IMR-90 (cell line): ENCODE results near the gene FLOT2. TPM values are rescaled to one million over a fixed set of nuclear protein-coding genes. Genes with fewer than 3 reads are reported as not detected.
A peak's percentile ranks its signal among the peaks of the same experiment; 100 is the strongest.

Experiments used
- ATAC-seq: fragments of 200-7000 bp; cut with Tn5 transposase; 2 replicates; pipeline ENCODE4 v1.9.1; 2020; ENCODE audit warnings: low read depth, mild to moderate bottlenecking, moderate library complexity
- BruUV-seq: library from RNA; stranded (reverse); fragments of 400-500 nt; replicated peaks from 2 replicates; lab custom pipeline; 2021; lab: Mats Ljungman, UMichigan
- CTCF ChIA-PET: fragments of 300-600 bp; formaldehyde crosslinking; extraction: SDS; loops from one replicate; lab custom pipeline; 2021; ENCODE audit warnings: antibody characterized with exemption; lab: Yijun Ruan, JAX
- POLR2A ChIA-PET: fragments of 300-600 bp; sonication (Branson Sonifier 250); formaldehyde crosslinking; loops from one replicate; lab custom pipeline; 2022; ENCODE audit warnings: antibody characterized with exemption; ENCODE audit not compliant: unreplicated experiment; lab: Charles Lee
- DNase-seq: peaks from one replicate; pipeline ENCODE4 v3.0.0; 2013
- H2AFZ ChIP-seq: replicated peaks from 2 replicates; pipeline ENCODE3; 2013; ENCODE audit warnings: low read length, mild to moderate bottlenecking; ENCODE audit not compliant: poor library complexity
- H2AK5ac ChIP-seq: 2 replicates; pipeline ENCODE4 v1.6.1; 2013; ENCODE audit warnings: low read depth, low read length, inconsistent platforms
- H2AK9ac ChIP-seq: replicated peaks from 2 replicates; pipeline ENCODE3; 2013; ENCODE audit warnings: mild to moderate bottlenecking, low read depth, low read length, moderate library complexity; ENCODE audit not compliant: poor library complexity
- H2BK120ac ChIP-seq: 2 replicates; pipeline ENCODE4 v1.6.1; 2013; ENCODE audit warnings: low read depth, low read length, inconsistent platforms
- H2BK15ac ChIP-seq: 3 replicates; pipeline ENCODE4 v1.6.1; 2013; ENCODE audit warnings: low read depth, low read length, inconsistent platforms
- H2BK20ac ChIP-seq: 2 replicates; pipeline ENCODE4 v1.6.1; 2013; ENCODE audit warnings: low read depth, mild to moderate bottlenecking, inconsistent platforms, low read length, moderate library complexity
- H2BK5ac ChIP-seq: 2 replicates; pipeline ENCODE4 v1.6.1; 2013; ENCODE audit warnings: mild to moderate bottlenecking, low read depth, low read length, inconsistent platforms; ENCODE audit not compliant: poor library complexity, severe bottlenecking
- H3K14ac ChIP-seq: replicated peaks from 2 replicates; pipeline ENCODE4 v1.6.1; 2013; ENCODE audit warnings: low read depth, low read length, inconsistent platforms
- H3K18ac ChIP-seq: 2 replicates; pipeline ENCODE4 v1.6.1; 2013; ENCODE audit warnings: low read depth, low read length, control low read depth
- H3K23ac ChIP-seq: 2 replicates; pipeline ENCODE4 v1.6.1; 2013; ENCODE audit warnings: low read depth, low read length, inconsistent platforms
- H3K27ac ChIP-seq: 2 replicates; pipeline ENCODE4 v1.5.1; 2013; ENCODE audit warnings: mild to moderate bottlenecking, control low read depth, low read length; ENCODE audit not compliant: insufficient read depth
- H3K27me3 ChIP-seq: 2 replicates; pipeline ENCODE4 v1.6.1; 2013; ENCODE audit warnings: low read length; ENCODE audit not compliant: control insufficient read depth, insufficient read depth
- H3K36me3 ChIP-seq: 2 replicates; pipeline ENCODE4 v1.6.1; 2013; ENCODE audit warnings: low read length, mixed read lengths; ENCODE audit not compliant: control insufficient read depth, insufficient read depth
- H3K4ac ChIP-seq: 2 replicates; pipeline ENCODE4 v1.6.1; 2013; ENCODE audit warnings: low read depth, low read length, inconsistent platforms
- H3K4me1 ChIP-seq: 2 replicates; pipeline ENCODE4 v1.6.1; 2013; ENCODE audit warnings: low read length, mixed read lengths; ENCODE audit not compliant: control insufficient read depth, insufficient read depth
- H3K4me2 ChIP-seq: 2 replicates; pipeline ENCODE4 v1.6.1; 2013; ENCODE audit warnings: low read depth, mild to moderate bottlenecking, control low read depth, low read length, moderate library complexity
- H3K4me3 ChIP-seq: 2 replicates; pipeline ENCODE4 v1.5.1; 2013; ENCODE audit warnings: low read depth, mild to moderate bottlenecking, control low read depth, low read length, moderate library complexity; ENCODE audit not compliant: insufficient read depth
- H3K56ac ChIP-seq: 2 replicates; pipeline ENCODE4 v1.6.1; 2013; ENCODE audit warnings: low read length, inconsistent platforms; ENCODE audit not compliant: insufficient read depth; ENCODE audit errors: extremely low read depth
- H3K79me1 ChIP-seq, 2 experiments: 2 replicates each; pipeline ENCODE4 v1.6.1; 2013; ENCODE audit warnings: low read length in 2 of 2, inconsistent platforms in 1 of 2, low read depth in 1 of 2
- H3K9ac ChIP-seq: 2 replicates; pipeline ENCODE4 v1.6.1; 2013; ENCODE audit warnings: low read depth, low read length, control low read depth
- H3K9me1 ChIP-seq: 2 replicates; pipeline ENCODE4 v1.6.1; 2013; ENCODE audit warnings: low read length, inconsistent platforms; ENCODE audit not compliant: insufficient read depth
- H3K9me3 ChIP-seq: 2 replicates; pipeline ENCODE4 v1.6.1; 2013; ENCODE audit warnings: low read length; ENCODE audit not compliant: control insufficient read depth, insufficient read depth
- H4K20me1 ChIP-seq: 2 replicates; pipeline ENCODE4 v1.6.1; 2013; ENCODE audit warnings: low read length, inconsistent platforms; ENCODE audit not compliant: insufficient read depth
- H4K5ac ChIP-seq: 2 replicates; pipeline ENCODE4 v1.6.1; 2013; ENCODE audit warnings: mild to moderate bottlenecking, low read depth, low read length, control low read depth
- H4K8ac ChIP-seq, 2 experiments: 2 replicates each; pipeline ENCODE4 v1.6.1; 2013; ENCODE audit warnings: low read depth in 2 of 2, low read length in 2 of 2, control low read depth in 1 of 2, inconsistent platforms in 1 of 2
- H4K91ac ChIP-seq: 2 replicates; pipeline ENCODE4 v1.6.1; 2013; ENCODE audit warnings: low read depth, low read length, inconsistent platforms; ENCODE audit not compliant: insufficient read depth
- CEBPB ChIP-seq: IDR thresholded peaks from 2 replicates; pipeline ENCODE4 v1.6.1; 2012; ENCODE audit warnings: low read depth, low read length, improper control_type of control experiment
- CHD1 ChIP-seq: IDR thresholded peaks from 2 replicates; pipeline ENCODE4 v1.6.1; 2012; ENCODE audit warnings: low read depth, low read length, improper control_type of control experiment
- ELK1 ChIP-seq: fragments of 150-350 bp; IDR thresholded peaks from 2 replicates; pipeline ENCODE4 v1.6.1; 2016; ENCODE audit warnings: low read depth, mild to moderate bottlenecking, low read length, moderate library complexity, borderline replicate concordance
- FOS ChIP-seq: fragments of 150-350 bp; IDR thresholded peaks from 2 replicates; pipeline ENCODE4 v1.6.1; 2016; ENCODE audit warnings: low read depth, low read length
- MAFK ChIP-seq: IDR thresholded peaks from 2 replicates; pipeline ENCODE4 v1.6.1; 2012; ENCODE audit warnings: low read depth, low read length, improper control_type of control experiment
- MAZ ChIP-seq: IDR thresholded peaks from 2 replicates; pipeline ENCODE4 v1.6.1; 2012; ENCODE audit warnings: low read depth, mild to moderate bottlenecking, low read length, improper control_type of control experiment, moderate library complexity, borderline replicate concordance
- MXI1 ChIP-seq: IDR thresholded peaks from 2 replicates; pipeline ENCODE4 v1.6.1; 2012; ENCODE audit warnings: low read depth, mild to moderate bottlenecking, low read length, moderate library complexity, borderline replicate concordance
- NFE2L2 ChIP-seq: fragments of 150-350 bp; IDR thresholded peaks from 2 replicates; pipeline ENCODE4 v1.6.1; 2016; ENCODE audit warnings: low read depth, mild to moderate bottlenecking, low read length
- POLR2A ChIP-seq: IDR thresholded peaks from 2 replicates; pipeline ENCODE4 v1.6.1; 2012; ENCODE audit warnings: mild to moderate bottlenecking, low read depth, low read length
- RAD21 ChIP-seq: IDR thresholded peaks from 2 replicates; pipeline ENCODE4 v1.6.1; 2012; ENCODE audit warnings: low read length, improper control_type of control experiment
- RCOR1 ChIP-seq: IDR thresholded peaks from 2 replicates; pipeline ENCODE4 v1.6.1; 2012; ENCODE audit warnings: mild to moderate bottlenecking, low read length, improper control_type of control experiment; ENCODE audit not compliant: insufficient replicate concordance
- RFX5 ChIP-seq: IDR thresholded peaks from 2 replicates; pipeline ENCODE4 v1.8.0; 2012; ENCODE audit warnings: low read depth, mild to moderate bottlenecking, low read length, moderate library complexity
- SMC3 ChIP-seq: fragments of 150-350 bp; IDR thresholded peaks from 2 replicates; pipeline ENCODE4 v1.6.1; 2016; ENCODE audit warnings: low read depth, mild to moderate bottlenecking, antibody characterized with exemption, low read length, moderate library complexity
- USF2 ChIP-seq: fragments of 150-350 bp; IDR thresholded peaks from 2 replicates; pipeline ENCODE4 v1.6.1; 2017; ENCODE audit warnings: mild to moderate bottlenecking, antibody characterized with exemption, low read length, low read depth
- WGBS, 2 experiments: methylation state at CpG; one replicate each; pipeline versions ENCODE4 v1.1.5 to v1.1.7; 2013; ENCODE audit warnings: missing lambda C conversion rate in 2 of 2; ENCODE audit not compliant: insufficient read length in 1 of 2; ENCODE audit errors: extremely low coverage in 2 of 2; 5-methylcytosine and 5-hydroxymethylcytosine counted together
- dilution Hi-C: fragments of 300-500 bp; cut with HindIII; formaldehyde crosslinking; loops from one replicate; pipeline ENCODE4 v1.14.3; 2018; ENCODE audit warnings: low sequenced_read_pairs; ENCODE audit not compliant: unreplicated experiment
- in situ Hi-C: fragments of 300-500 bp; cut with MboI; formaldehyde crosslinking; loops from 3 replicates; pipeline ENCODE4 v1.14.3; 2019; ENCODE audit warnings: low sequenced_read_pairs, inconsistent platforms, mixed read lengths
- intact Hi-C: fragments of 100-400 bp; cut with micrococcal nuclease; formaldehyde crosslinking; loops from 2 replicates; pipeline ENCODE4 v1.10.0; 2022
- polyA plus RNA-seq, 3 experiments: library from polyadenylated mRNA; depleted of rRNA; stranded (reverse); fragments of >200 nt; gene quantifications; 2 replicates each; pipeline ENCODE4 v1.2.3, GENCODE V29; 2012; ENCODE audit warnings: low replicate concordance in 1 of 3
- total RNA-seq: library from RNA; depleted of rRNA; stranded (reverse); fragments of >200 nt; gene quantifications from 2 replicates; pipeline ENCODE4 v1.2.3, GENCODE V29; 2012
- TF ChIP-seq, protein P1 (sequence below): conservative IDR thresholded peaks from 2 replicates; pipeline ENCODE4 v1.5.1; 2012; ENCODE audit warnings: mild to moderate bottlenecking, low read depth, low read length, improper control_type of control experiment

FLOT2 gene
- total and polyA plus RNA-seq, 2 of the 4 experiments (the other 2 are of a cell fraction) = 19.7 to 67.9 TPM

DNA sequence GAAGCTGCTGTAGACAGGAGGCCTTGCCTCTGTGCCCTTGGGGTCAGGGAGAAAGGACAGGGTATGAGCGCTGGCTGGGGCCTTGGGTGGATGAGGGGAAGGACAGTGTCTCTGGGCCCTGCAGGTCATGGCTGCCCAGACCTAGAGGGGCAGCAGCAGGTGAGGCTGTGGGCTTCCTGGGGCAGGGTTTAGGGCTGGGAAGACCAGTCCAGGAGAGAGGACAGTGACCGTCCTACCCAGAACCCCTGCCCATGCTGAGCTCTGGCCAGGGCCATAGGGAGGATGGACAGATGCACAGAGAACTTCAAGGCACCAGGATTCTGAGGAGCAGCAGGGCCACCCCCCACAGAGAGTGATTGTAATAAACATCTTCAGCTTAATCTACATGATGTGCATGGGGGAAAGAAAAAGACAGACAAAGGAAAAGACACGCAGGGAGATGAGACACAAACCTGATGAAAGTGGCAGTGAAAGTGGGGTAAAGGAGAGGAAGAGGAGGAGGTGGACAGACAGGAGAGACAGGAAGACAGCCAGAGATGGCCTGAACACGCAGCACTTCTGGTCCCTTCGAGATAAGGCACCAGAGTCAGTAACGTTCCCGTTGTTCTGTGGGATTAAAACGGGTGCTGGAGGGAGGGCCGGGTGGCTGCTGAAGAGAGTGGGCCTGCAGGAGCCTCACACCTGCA lies 17.5 kb downstream of the FLOT2 start:
- WGBS, 2 experiments = 36% methylated on average over 2 of the region's 9 CpGs; no CpG with 5 or more reads in 1 of the 2 experiments
- Histone ChIP-seq H4K5ac (no peak overlapping the region), H3K4me2 (no peak overlapping the region), H3K79me1 (no peaks in the 10 kb centered on the region), H3K9me1 (no peaks in the 10 kb centered on the region), H2BK20ac (no peak overlapping the region), H3K4ac (no peak overlapping the region), H3K4me1 (no peaks in the 10 kb centered on the region), H3K23ac (no peak overlapping the region), H2BK15ac (no peak overlapping the region), H3K27me3 (no peaks in the 10 kb centered on the region), H4K8ac (no peak overlapping the region), H3K36me3 (peaks cover 51% of the 10 kb centered on the region), H3K27ac (no peak overlapping the region), H4K91ac (no peak overlapping the region), H3K9ac (no peak overlapping the region), H2BK120ac (no peak overlapping the region), H3K14ac (no peak overlapping the region), H2AFZ (no peak overlapping the region), H3K18ac (no peak overlapping the region), H3K56ac (no peak overlapping the region), H4K20me1 (0 out of 2 replicates have a peak, but pooled peaks cover 4% of the 10 kb centered on the region), H2BK5ac (no peak overlapping the region), H2AK5ac (no peak overlapping the region), H3K4me3 (no peak overlapping the region), H3K9me3 (no peaks in the 10 kb centered on the region), H2AK9ac (no peak overlapping the region)
- no peak for ATAC-seq
- dilution Hi-C loops = no loop called here
- CTCF ChIA-PET = interaction anchor here (0.5 to 2.1 kb wide), 2 partner anchors 153 to 1219 kb away, joined by 4 to 11 read pairs; partner anchors contain the start of gene TLCD1
- intact Hi-C loops = loop anchor here (1.0 kb wide), 1 partner anchor 117 kb away; no protein-coding TSS in a partner anchor
- no peak for DNase-seq
- POLR2A ChIA-PET = no interaction called here
- BruUV-seq = TSS peak; percentile 85
- in situ Hi-C loops = no loop called here
- no peak for TF ChIP-seq MAFK
- TF ChIP-seq RCOR1 = no peak
- no peak for TF ChIP-seq SMC3
- no peak for TF ChIP-seq RAD21
- TF ChIP-seq FOS = no peak
- no peak for TF ChIP-seq USF2
- no peak for TF ChIP-seq NFE2L2
- no peak for TF ChIP-seq POLR2A
- no peak for TF ChIP-seq ELK1
- TF ChIP-seq CHD1 = no peak
- TF ChIP-seq MAZ = no peak
- TF ChIP-seq MXI1 = no peak
- TF ChIP-seq, protein P1, sequence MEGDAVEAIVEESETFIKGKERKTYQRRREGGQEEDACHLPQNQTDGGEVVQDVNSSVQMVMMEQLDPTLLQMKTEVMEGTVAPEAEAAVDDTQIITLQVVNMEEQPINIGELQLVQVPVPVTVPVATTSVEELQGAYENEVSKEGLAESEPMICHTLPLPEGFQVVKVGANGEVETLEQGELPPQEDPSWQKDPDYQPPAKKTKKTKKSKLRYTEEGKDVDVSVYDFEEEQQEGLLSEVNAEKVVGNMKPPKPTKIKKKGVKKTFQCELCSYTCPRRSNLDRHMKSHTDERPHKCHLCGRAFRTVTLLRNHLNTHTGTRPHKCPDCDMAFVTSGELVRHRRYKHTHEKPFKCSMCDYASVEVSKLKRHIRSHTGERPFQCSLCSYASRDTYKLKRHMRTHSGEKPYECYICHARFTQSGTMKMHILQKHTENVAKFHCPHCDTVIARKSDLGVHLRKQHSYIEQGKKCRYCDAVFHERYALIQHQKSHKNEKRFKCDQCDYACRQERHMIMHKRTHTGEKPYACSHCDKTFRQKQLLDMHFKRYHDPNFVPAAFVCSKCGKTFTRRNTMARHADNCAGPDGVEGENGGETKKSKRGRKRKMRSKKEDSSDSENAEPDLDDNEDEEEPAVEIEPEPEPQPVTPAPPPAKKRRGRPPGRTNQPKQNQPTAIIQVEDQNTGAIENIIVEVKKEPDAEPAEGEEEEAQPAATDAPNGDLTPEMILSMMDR = no peak
- no peak for TF ChIP-seq CEBPB
- no peak for TF ChIP-seq RFX5
